Adipocyte (in vitro differentiated cells): ENCODE results near the gene ALMS1.
"Not testable (repeated sequence)": the region's sequence is repeated elsewhere in the genome, so short reads cannot be mapped to it uniquely, and the experiment has no call there.

Experiments
- DNase-seq: peaks from one replicate; pipeline ENCODE4 v3.0.0-alpha.2; 2015; ENCODE audit warnings: low read depth
- H3K27me3 ChIP-seq: replicated peaks from 2 replicates; pipeline ENCODE4 v1.7.0; 2013; ENCODE audit warnings: mild to moderate bottlenecking, low read length, moderate library complexity; ENCODE audit not compliant: control insufficient read depth, insufficient read depth
- H3K36me3 ChIP-seq: 2 replicates; pipeline ENCODE4 v1.7.0; 2013; ENCODE audit warnings: low read length, mild to moderate bottlenecking, moderate library complexity; ENCODE audit not compliant: control insufficient read depth, insufficient read depth, severe bottlenecking
- H3K4me1 ChIP-seq: 2 replicates; pipeline ENCODE4 v1.7.0; 2013; ENCODE audit warnings: mild to moderate bottlenecking, low read length, moderate library complexity; ENCODE audit not compliant: control insufficient read depth, insufficient read depth
- H3K4me3 ChIP-seq: 2 replicates; pipeline ENCODE4 v1.7.0; 2013; ENCODE audit warnings: mild to moderate bottlenecking, low read length, moderate library complexity
- H3K9ac ChIP-seq: 2 replicates; pipeline ENCODE4 v1.7.0; 2013; ENCODE audit warnings: mild to moderate bottlenecking, low read length, moderate library complexity
- H3K9me3 ChIP-seq: 2 replicates; pipeline ENCODE4 v1.7.0; 2013; ENCODE audit warnings: mild to moderate bottlenecking, low read length, moderate library complexity; ENCODE audit not compliant: control insufficient read depth

The ALMS1 gene

DNA sequence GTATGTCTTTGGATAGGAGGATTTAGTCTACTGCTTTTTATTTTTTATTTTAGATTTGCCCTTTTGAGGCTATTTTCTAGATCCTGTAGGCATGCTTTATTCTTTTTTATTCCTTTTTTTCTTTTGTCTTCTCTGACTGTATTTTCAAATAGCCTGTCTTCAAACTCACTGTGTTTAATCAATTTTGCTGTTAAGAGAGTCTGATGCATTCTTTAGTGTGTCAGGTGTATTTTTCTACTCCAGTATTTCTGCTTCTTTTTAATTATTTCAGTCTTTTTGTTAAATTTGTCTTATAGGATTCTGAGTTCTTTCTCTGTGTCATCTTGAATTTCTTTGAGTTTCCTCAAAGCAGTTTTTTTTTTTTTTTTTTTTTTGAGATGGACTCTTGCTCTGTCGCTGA, 143.1 kb downstream of the ALMS1 start:
- no peaks in the 10 kb centered on the region for H3K27me3 ChIP-seq
- peaks cover 7% of the 10 kb centered on the region for H3K36me3 ChIP-seq
- peaks cover 13% of the 10 kb centered on the region for H3K9me3 ChIP-seq
- no peak for DNase-seq
- H3K9ac ChIP-seq, result no peak overlapping the region
- H3K4me1 ChIP-seq, result no peaks in the 10 kb centered on the region
- H3K4me3 ChIP-seq, result no peak overlapping the region

GRCh38 chr2:73530773-73531172, 145.1 kb downstream of the ALMS1 start:
- not testable (repeated sequence) for H3K4me1 ChIP-seq, DNase-seq, H3K4me3 ChIP-seq, H3K9ac ChIP-seq, H3K36me3 ChIP-seq, H3K9me3 ChIP-seq, H3K27me3 ChIP-seq

DNA sequence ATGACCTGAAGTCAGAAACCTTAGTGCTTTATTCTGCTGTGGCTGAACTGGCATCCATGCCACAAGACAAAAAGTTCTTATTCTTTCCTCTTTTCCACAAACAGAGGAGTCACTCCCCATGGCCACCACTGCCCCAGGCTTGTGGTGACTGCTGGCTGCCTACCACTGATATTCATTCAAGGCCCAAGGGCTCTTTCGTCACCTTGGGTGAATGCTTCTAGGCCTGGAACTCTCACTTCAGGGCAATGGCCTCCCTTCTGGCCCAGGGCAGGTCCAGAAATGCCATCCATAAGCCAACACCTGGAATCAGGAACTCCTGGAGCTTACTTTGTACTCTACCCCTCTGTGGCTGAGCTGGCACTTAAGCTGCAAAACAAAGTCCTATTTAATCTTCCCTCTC, 146.7 kb downstream of the ALMS1 start:
- Histone ChIP-seq H3K9ac (no peak overlapping the region), H3K4me1 (no peaks in the 10 kb centered on the region), H3K36me3 (peaks cover 4% of the 10 kb centered on the region), H3K4me3 (no peak overlapping the region), H3K27me3 (no peaks in the 10 kb centered on the region), H3K9me3 (no peaks in the 10 kb centered on the region)
- no peak for DNase-seq

GRCh38 chr2:73536133-73536840, 150.7 kb downstream of the ALMS1 start:
- Histone ChIP-seq H3K4me1 (no peaks in the 10 kb centered on the region), H3K9me3 (no peaks in the 10 kb centered on the region), H3K27me3 (no peaks in the 10 kb centered on the region), H3K4me3 (no peak overlapping the region), H3K36me3 (peaks cover 7% of the 10 kb centered on the region), H3K9ac (no peak overlapping the region)
- DNase-seq, result no peak

GRCh38 chr2:73560875-73561274, 175.2 kb downstream of the ALMS1 start:
- not testable (repeated sequence) for H3K36me3 ChIP-seq, DNase-seq, H3K27me3 ChIP-seq, H3K9ac ChIP-seq, H3K4me3 ChIP-seq, H3K4me1 ChIP-seq, H3K9me3 ChIP-seq

DNA sequence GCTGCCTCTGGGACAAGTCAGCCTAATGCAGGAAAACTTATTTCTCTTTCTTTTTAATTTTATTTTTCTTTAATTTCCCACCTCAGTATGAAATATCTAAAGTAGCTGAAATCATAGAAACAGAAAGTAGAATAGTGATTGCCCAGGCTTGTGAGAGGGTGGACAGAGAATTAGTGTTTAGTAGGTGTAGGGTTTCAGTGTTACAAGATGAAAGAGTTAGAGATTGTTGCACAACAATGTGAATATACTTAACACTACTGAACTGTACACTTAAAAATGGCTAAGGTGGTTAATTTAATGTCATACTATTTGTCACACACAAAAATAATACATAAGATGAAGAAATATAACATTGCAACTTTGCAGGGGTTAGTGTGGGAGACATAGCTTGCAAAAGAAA, 175.8 kb downstream of the ALMS1 start:
- H3K4me3 ChIP-seq, result no peak overlapping the region
- H3K27me3 ChIP-seq, result no peaks in the 10 kb centered on the region
- DNase-seq, result peak; percentile 44
- H3K9ac ChIP-seq, result no peak overlapping the region
- peaks cover 7% of the 10 kb centered on the region for H3K36me3 ChIP-seq
- no peaks in the 10 kb centered on the region for H3K9me3 ChIP-seq
- peaks cover 6% of the 10 kb centered on the region for H3K4me1 ChIP-seq

DNA sequence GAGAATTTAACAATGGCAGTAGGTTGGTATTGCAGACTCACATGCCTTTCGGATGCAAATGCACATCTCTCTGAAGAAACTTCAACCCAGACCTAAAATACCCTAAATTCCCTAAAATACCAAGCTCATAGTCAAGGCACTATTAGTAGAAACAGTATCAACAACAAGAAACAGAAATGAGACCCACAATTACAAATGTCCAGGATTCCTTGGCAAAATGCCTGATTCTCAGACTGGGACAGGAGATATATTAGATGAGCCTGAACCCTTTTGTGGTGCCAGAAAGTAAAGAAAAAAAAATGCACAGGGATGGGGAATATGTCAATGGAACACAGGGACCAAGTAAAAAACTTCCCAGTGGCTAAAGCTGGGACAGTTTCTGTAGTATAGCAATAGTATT, 179.3 kb downstream of the ALMS1 start:
- H3K36me3 ChIP-seq, result no peaks in the 10 kb centered on the region
- DNase-seq, result no peak
- peaks cover 10% of the 10 kb centered on the region for H3K4me1 ChIP-seq
- H3K27me3 ChIP-seq, result no peaks in the 10 kb centered on the region
- no peak overlapping the region for H3K4me3 ChIP-seq
- no peak overlapping the region for H3K9ac ChIP-seq
- no peaks in the 10 kb centered on the region for H3K9me3 ChIP-seq

- Histone ChIP-seq H3K9me3 (no peaks in the 10 kb centered on the region), H3K9ac (no peak overlapping the region), H3K4me1 (peaks cover 3% of the 10 kb centered on the region), H3K36me3 (no peaks in the 10 kb centered on the region), H3K4me3 (no peak overlapping the region), H3K27me3 (no peaks in the 10 kb centered on the region)
- DNase-seq, result no peak
These were observed 180.7 kb downstream of the ALMS1 start for GRCh38 chr2:73566288-73566878.

- DNase-seq, result no peak
- no peak overlapping the region for H3K4me3 ChIP-seq
- H3K4me1 ChIP-seq, result no peaks in the 10 kb centered on the region
- H3K36me3 ChIP-seq, result peaks cover 14% of the 10 kb centered on the region
- no peak overlapping the region for H3K9ac ChIP-seq
- peaks cover 2% of the 10 kb centered on the region for H3K9me3 ChIP-seq
- H3K27me3 ChIP-seq, result no peaks in the 10 kb centered on the region
These were observed 189.6 kb downstream of the ALMS1 start for GRCh38 chr2:73575261-73575660.

- Histone ChIP-seq H3K27me3 (no peaks in the 10 kb centered on the region), H3K36me3 (no peaks in the 10 kb centered on the region), H3K9me3 (peaks cover 2% of the 10 kb centered on the region), H3K4me1 (no peaks in the 10 kb centered on the region), H3K4me3 (no peak overlapping the region), H3K9ac (no peak overlapping the region)
- DNase-seq, result no peak
These were observed 196.7 kb downstream of the ALMS1 start for GRCh38 chr2:73582364-73582763.

DNA sequence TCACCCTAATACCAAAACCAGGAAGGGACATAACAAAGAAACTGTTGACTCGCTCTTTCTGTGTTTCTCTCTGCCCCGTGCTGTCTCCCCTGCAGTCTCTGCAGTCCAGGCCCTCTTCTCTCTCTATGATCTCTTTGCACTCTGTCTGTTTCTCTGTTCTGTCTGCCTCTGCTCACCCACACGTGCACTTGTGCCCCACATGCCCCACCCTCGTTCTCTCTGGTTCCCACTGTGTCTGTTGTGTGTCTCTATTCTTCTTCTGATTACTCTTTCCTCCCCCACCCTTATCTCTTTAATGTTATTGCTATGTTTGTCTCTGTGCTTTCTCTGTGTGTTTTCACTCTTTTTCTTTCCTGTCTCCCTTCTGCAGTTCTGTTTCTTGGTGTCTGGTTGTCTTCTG, 202.5 kb downstream of the ALMS1 start:
- no peaks in the 10 kb centered on the region for H3K9me3 ChIP-seq
- H3K27me3 ChIP-seq, result no peaks in the 10 kb centered on the region
- no peak overlapping the region for H3K9ac ChIP-seq
- H3K4me1 ChIP-seq, result no peaks in the 10 kb centered on the region
- H3K36me3 ChIP-seq, result no peaks in the 10 kb centered on the region
- no peak for DNase-seq
- no peak overlapping the region for H3K4me3 ChIP-seq

DNA sequence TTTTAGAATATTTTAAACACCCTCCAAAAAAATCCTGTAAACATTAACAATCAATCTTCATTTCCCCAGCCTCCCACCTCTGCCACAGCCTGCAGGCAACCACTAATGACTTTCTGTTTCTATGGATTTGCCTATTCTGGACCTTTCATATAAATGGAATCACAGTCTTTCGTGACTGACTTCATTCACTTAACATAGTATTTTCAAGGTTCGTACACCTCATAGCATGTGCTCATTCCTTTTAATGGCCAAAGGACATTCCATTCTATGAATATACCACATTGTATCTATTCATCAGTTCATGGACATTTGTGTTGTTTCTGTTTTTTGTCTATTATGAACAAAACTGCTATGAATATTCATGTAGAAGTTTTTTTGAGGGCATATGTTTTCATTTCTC, 208.0 kb downstream of the ALMS1 start:
- Histone ChIP-seq H3K4me3 (no peak overlapping the region), H3K36me3 (no peaks in the 10 kb centered on the region), H3K27me3 (no peaks in the 10 kb centered on the region), H3K9ac (no peak overlapping the region), H3K4me1 (no peaks in the 10 kb centered on the region), H3K9me3 (no peaks in the 10 kb centered on the region)
- DNase-seq, result no peak
